PC-9 (cell line): ENCODE results near the gene ERMP1.

Experiments
- EZH2 ChIP-seq: fragments of 200-600 bp; sonication (generic); IDR thresholded peaks from 2 replicates; pipeline ENCODE4 v1.8.0; 2017; ENCODE audit warnings: antibody characterized with exemption, low read depth
- TF ChIP-seq, protein P1 (sequence below): fragments of 200-600 bp; sonication (generic); conservative IDR thresholded peaks from 2 replicates; pipeline ENCODE4 v1.6.1; 2017; ENCODE audit warnings: mixed run types, antibody characterized with exemption, mild to moderate bottlenecking, moderate library complexity

DNA sequence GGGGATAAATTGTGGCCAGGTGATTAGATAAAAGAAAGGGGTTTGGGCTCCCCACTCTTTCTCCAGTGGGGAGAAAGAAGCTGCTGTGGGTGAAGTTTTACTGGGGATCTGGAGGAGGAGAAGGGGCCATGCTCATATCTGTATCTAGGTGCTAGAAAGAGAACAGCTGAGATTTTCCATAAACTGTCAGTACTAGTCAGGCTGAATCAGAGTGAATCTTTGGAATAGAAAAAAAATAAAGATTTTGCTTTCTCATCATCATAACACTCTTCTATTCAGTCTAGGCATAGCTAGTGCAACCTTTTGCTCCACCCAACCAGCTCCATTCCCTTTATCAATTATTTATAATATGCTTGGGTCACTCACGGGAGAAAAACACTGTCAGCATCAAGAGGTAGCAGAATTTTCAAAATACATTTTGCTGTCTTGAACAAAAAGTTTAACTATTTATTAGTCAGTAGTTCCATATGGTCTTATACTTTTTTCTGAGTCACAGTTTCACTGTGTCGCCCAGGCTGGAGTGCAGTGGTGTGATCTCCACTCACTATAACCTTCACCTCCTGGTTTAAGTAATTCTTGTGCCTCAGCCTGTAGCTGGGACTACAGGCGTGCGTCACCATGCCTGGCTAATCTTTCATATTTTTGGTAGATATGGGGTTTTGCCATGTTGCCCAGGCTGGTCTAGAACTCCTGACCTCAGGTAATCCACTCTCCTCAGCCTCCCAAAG, 21.3 kb upstream of the ERMP1 start:
- TF ChIP-seq, protein P1, sequence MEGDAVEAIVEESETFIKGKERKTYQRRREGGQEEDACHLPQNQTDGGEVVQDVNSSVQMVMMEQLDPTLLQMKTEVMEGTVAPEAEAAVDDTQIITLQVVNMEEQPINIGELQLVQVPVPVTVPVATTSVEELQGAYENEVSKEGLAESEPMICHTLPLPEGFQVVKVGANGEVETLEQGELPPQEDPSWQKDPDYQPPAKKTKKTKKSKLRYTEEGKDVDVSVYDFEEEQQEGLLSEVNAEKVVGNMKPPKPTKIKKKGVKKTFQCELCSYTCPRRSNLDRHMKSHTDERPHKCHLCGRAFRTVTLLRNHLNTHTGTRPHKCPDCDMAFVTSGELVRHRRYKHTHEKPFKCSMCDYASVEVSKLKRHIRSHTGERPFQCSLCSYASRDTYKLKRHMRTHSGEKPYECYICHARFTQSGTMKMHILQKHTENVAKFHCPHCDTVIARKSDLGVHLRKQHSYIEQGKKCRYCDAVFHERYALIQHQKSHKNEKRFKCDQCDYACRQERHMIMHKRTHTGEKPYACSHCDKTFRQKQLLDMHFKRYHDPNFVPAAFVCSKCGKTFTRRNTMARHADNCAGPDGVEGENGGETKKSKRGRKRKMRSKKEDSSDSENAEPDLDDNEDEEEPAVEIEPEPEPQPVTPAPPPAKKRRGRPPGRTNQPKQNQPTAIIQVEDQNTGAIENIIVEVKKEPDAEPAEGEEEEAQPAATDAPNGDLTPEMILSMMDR: no peak
- no peak for TF ChIP-seq EZH2
